Measurements from ENCODE around the gene FASTKD3. TPM values are rescaled to one million over a fixed set of nuclear protein-coding genes. Genes with fewer than 3 reads are reported as not detected.

FASTKD3 gene
- total and polyA plus RNA-seq, 2 of the 4 experiments (the other 2 are of a cell fraction) = 8.4 to 12.7 TPM

DNA sequence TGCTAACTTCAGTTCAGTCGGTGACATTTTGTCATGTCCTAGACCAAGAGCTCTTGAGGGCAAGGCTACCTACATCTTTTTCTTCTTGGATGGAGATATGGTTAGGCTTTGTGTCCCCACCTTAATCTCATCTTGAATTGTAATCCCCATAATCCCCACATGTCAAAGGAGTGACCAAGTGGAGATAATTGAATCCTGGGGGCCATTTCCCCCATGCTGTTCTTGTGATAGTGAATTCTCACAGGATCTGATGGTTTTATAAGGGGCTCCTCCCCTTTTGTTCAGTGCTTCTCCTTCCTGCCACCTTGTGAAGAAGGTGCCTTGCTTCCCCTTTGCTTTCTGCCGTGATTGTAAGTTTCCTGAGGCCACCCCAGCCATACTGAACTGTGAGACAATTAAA, 15.8 kb downstream of the FASTKD3 start:
- no peak overlapping the region for H3K4me3 ChIP-seq (ENCODE audit: insufficient read depth, low read depth, low read length)
- no peak overlapping the region for H3K56ac ChIP-seq (ENCODE audit: extremely low read depth, insufficient read depth, low read length)
- H2BK5ac ChIP-seq (ENCODE audit: low read depth, low read length, poor library complexity, severe bottlenecking) = no peak overlapping the region
- H2BK120ac ChIP-seq (ENCODE audit: low read depth, low read length) = no peak overlapping the region
- H3K9me3 ChIP-seq (ENCODE audit: control insufficient read depth, insufficient read depth, low read length) = peaks cover 2% of the 10 kb centered on the region; the same call in 1 of the 2 replicates
- H3K4ac ChIP-seq (ENCODE audit: low read depth, low read length) = no peak overlapping the region
- no peak overlapping the region for H2BK20ac ChIP-seq (ENCODE audit: low read depth, low read length)
- DNase-seq (no peak), ATAC-seq (ENCODE audit: low read depth) (no peak)
- no peaks in the 10 kb centered on the region for H3K4me1 ChIP-seq (ENCODE audit: control insufficient read depth, insufficient read depth, low read length)
- CTCF ChIA-PET = no interaction called here
- no peak overlapping the region for H2AK9ac ChIP-seq (replicated peaks; ENCODE audit: low read depth, low read length, poor library complexity)
- peaks cover 1% of the 10 kb centered on the region; the same call in 1 of the 2 replicates for H3K36me3 ChIP-seq (ENCODE audit: control insufficient read depth, insufficient read depth, low read length)
- H3K27ac ChIP-seq (ENCODE audit: insufficient read depth, low read length) = no peak overlapping the region
- peaks cover 25% of the 10 kb centered on the region for H3K27me3 ChIP-seq (ENCODE audit: control insufficient read depth, insufficient read depth, low read length)
- dilution Hi-C loops (cut with HindIII; ENCODE audit: low sequenced_read_pairs, unreplicated experiment) (no loop called here), intact Hi-C loops (cut with micrococcal nuclease) (no loop called here), in situ Hi-C loops (cut with MboI; ENCODE audit: low sequenced_read_pairs) (no loop called here)
- no CpG with 5 or more reads among the region's 2 CpGs for WGBS, 2 experiments (ENCODE audit: extremely low coverage in 2 of 2, insufficient read length in 1 of 2)
- H4K91ac ChIP-seq (ENCODE audit: insufficient read depth, low read depth, low read length) = no peak overlapping the region
- POLR2A ChIA-PET (ENCODE audit: unreplicated experiment) = no interaction called here
- H3K4me2 ChIP-seq (ENCODE audit: low read depth, low read length) = no peak overlapping the region
- H3K79me1 ChIP-seq (ENCODE audit: low read depth in 1 of 2, low read length in 2 of 2) = no peaks in the 10 kb centered on the region
- H3K9me1 ChIP-seq (ENCODE audit: insufficient read depth, low read length) = no peaks in the 10 kb centered on the region
- H2BK15ac ChIP-seq (ENCODE audit: low read depth, low read length) = no peak overlapping the region
- BruUV-seq (replicated peaks) = no TSS peak
- no peak overlapping the region for H4K5ac ChIP-seq (ENCODE audit: low read depth, low read length)
- no peak overlapping the region for H3K9ac ChIP-seq (ENCODE audit: low read depth, low read length)
- H2AFZ ChIP-seq (replicated peaks; ENCODE audit: low read length, poor library complexity) = no peak overlapping the region
- no peak overlapping the region for H3K23ac ChIP-seq (ENCODE audit: low read depth, low read length)
- H4K20me1 ChIP-seq (ENCODE audit: insufficient read depth, low read length) = no peaks in the 10 kb centered on the region
- H4K8ac ChIP-seq (ENCODE audit: low read depth in 2 of 2, low read length in 2 of 2) = no peak overlapping the region
- H3K14ac ChIP-seq (replicated peaks; ENCODE audit: low read depth, low read length) = no peak overlapping the region
- H3K18ac ChIP-seq (ENCODE audit: low read depth, low read length) = no peak overlapping the region
- TF ChIP-seq, protein P1, sequence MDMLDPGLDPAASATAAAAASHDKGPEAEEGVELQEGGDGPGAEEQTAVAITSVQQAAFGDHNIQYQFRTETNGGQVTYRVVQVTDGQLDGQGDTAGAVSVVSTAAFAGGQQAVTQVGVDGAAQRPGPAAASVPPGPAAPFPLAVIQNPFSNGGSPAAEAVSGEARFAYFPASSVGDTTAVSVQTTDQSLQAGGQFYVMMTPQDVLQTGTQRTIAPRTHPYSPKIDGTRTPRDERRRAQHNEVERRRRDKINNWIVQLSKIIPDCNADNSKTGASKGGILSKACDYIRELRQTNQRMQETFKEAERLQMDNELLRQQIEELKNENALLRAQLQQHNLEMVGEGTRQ (IDR thresholded peaks at IDR 0.05; ENCODE audit: low read depth, low read length) = no peak
- TF ChIP-seq RCOR1 (IDR thresholded peaks at IDR 0.05; ENCODE audit: insufficient replicate concordance, low read length) (no peak), CHD1 (IDR thresholded peaks at IDR 0.05; ENCODE audit: low read depth, low read length) (no peak), RFX5 (IDR thresholded peaks at IDR 0.05; ENCODE audit: low read depth, low read length) (no peak), NFE2L2 (IDR thresholded peaks at IDR 0.05; ENCODE audit: low read depth, low read length) (no peak), POLR2A (IDR thresholded peaks at IDR 0.05; ENCODE audit: low read depth, low read length) (no peak), MAFK (IDR thresholded peaks at IDR 0.05; ENCODE audit: low read depth, low read length) (no peak), SMC3 (IDR thresholded peaks at IDR 0.05; ENCODE audit: low read depth, low read length) (no peak), FOS (IDR thresholded peaks at IDR 0.05; ENCODE audit: low read depth, low read length) (no peak)
- TF ChIP-seq, protein P2, sequence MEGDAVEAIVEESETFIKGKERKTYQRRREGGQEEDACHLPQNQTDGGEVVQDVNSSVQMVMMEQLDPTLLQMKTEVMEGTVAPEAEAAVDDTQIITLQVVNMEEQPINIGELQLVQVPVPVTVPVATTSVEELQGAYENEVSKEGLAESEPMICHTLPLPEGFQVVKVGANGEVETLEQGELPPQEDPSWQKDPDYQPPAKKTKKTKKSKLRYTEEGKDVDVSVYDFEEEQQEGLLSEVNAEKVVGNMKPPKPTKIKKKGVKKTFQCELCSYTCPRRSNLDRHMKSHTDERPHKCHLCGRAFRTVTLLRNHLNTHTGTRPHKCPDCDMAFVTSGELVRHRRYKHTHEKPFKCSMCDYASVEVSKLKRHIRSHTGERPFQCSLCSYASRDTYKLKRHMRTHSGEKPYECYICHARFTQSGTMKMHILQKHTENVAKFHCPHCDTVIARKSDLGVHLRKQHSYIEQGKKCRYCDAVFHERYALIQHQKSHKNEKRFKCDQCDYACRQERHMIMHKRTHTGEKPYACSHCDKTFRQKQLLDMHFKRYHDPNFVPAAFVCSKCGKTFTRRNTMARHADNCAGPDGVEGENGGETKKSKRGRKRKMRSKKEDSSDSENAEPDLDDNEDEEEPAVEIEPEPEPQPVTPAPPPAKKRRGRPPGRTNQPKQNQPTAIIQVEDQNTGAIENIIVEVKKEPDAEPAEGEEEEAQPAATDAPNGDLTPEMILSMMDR (conservative IDR thresholded peaks at IDR 0.05; ENCODE audit: low read depth, low read length) = no peak
- no peak overlapping the region for H2AK5ac ChIP-seq (ENCODE audit: low read depth, low read length)

Data from IMR-90 (cell line).